HepG2 (cell line): Measurements from ENCODE around the gene FEM1B. TPM values are rescaled to one million over a fixed set of nuclear protein-coding genes. Genes with fewer than 3 reads are reported as not detected.

Experiments used
- ATAC-seq: fragments of 200-7000 bp; cut with Tn5 transposase; 3 replicates; pipeline ENCODE4 v1.9.1; 2020; ENCODE audit warnings: mild to moderate bottlenecking, moderate library complexity
- BruUV-seq: library from RNA; stranded (reverse); fragments of 400-500 nt; replicated peaks from 2 replicates; lab custom pipeline; 2021; lab: Mats Ljungman, UMichigan
- CTCF ChIA-PET: fragments of 300-600 bp; formaldehyde crosslinking; extraction: SDS; loops from one replicate; lab custom pipeline; 2021; ENCODE audit warnings: low total read pairs, inconsistent platforms, low intra/inter-chr PET ratio; lab: Yijun Ruan, JAX
- POLR2A ChIA-PET: fragments of 350-600 bp; sonication (Branson Sonifier 250); formaldehyde crosslinking; loops from one replicate; lab custom pipeline; 2020; ENCODE audit warnings: antibody characterized with exemption, inconsistent platforms; lab: Yijun Ruan, JAX
- DNase-seq: peaks from one replicate; pipeline ENCODE4 v3.0.0-alpha.2; 2015; ENCODE audit warnings: low spot score
- FAIRE-seq: peaks from 3 replicates; lab custom pipeline; 2011; peaks lifted over from hg19 to GRCh38; lab: Jason Lieb, UNC
- H2AFZ ChIP-seq: one replicate; pipeline ENCODE4 v1.6.1; 2011; ENCODE audit warnings: low read length, inconsistent platforms
- H3K27ac ChIP-seq: fragments of 300-600 bp; 3 replicates; pipeline ENCODE4 v1.8.0; 2011; ENCODE audit warnings: mixed run types, mild to moderate bottlenecking, mixed read lengths, low read length, inconsistent platforms; ENCODE audit not compliant: insufficient read depth; ENCODE audit errors: extremely low read length
- H3K27me3 ChIP-seq, 2 experiments: fragments of 200-600 bp in 1 of 2; 2 replicates in 1 of 2; 3 replicates in 1 of 2; pipeline versions ENCODE4 v1.6.0 to v1.8.0; 2011; ENCODE audit warnings: low read length in 2 of 2, mild to moderate bottlenecking in 2 of 2, moderate library complexity in 2 of 2, inconsistent platforms in 1 of 2; ENCODE audit not compliant: insufficient read depth in 2 of 2, control insufficient read depth in 1 of 2
- H3K36me3 ChIP-seq, 2 experiments: fragments of 200-600 bp in 1 of 2; replicated peaks in 1 of 2; 2 replicates in 1 of 2; 3 replicates in 1 of 2; pipeline versions ENCODE4 v1.5.1 to v1.8.0; 2011; ENCODE audit warnings: low read length in 2 of 2, inconsistent platforms in 1 of 2; ENCODE audit not compliant: insufficient read depth in 2 of 2, control insufficient read depth in 1 of 2
- H3K4me1 ChIP-seq: 2 replicates; pipeline ENCODE4 v1.5.1; 2012; ENCODE audit warnings: low read length, inconsistent platforms; ENCODE audit not compliant: insufficient read depth
- H3K4me2 ChIP-seq: 2 replicates; pipeline ENCODE4 v1.6.0; 2011; ENCODE audit warnings: low read depth, low read length, inconsistent platforms
- H3K4me3 ChIP-seq, 3 experiments: fragments of 200-600 bp in 1 of 3; sonication (generic), shearing (Covaris generic) in 1 of 3; replicated peaks in 1 of 3; 2 replicates each; pipeline ENCODE4 v1.5.1; 2011 to 2016; ENCODE audit warnings: low read length in 3 of 3, inconsistent platforms in 2 of 3, low read depth in 2 of 3, mild to moderate bottlenecking in 2 of 3, control low read depth in 1 of 3, mixed read lengths in 1 of 3; ENCODE audit not compliant: insufficient read depth in 1 of 3
- H3K79me2 ChIP-seq: one replicate; pipeline ENCODE4 v1.6.1; 2011; ENCODE audit warnings: low read length, inconsistent platforms; ENCODE audit not compliant: insufficient read depth
- H3K9ac ChIP-seq: 2 replicates; pipeline ENCODE4 v1.6.0; 2011; ENCODE audit warnings: mild to moderate bottlenecking, low read depth, low read length, inconsistent platforms; ENCODE audit not compliant: insufficient read depth
- H3K9me3 ChIP-seq: 2 replicates; pipeline ENCODE4 v1.5.1; 2012; ENCODE audit warnings: mild to moderate bottlenecking, low read length
- H4K20me1 ChIP-seq: 2 replicates; pipeline ENCODE4 v1.6.0; 2011; ENCODE audit warnings: inconsistent platforms, mild to moderate bottlenecking, low read length, moderate library complexity; ENCODE audit not compliant: insufficient read depth
- ASH2L ChIP-seq: fragments of 300-600, 200-600 bp; sonication (generic); IDR thresholded peaks from 2 replicates; pipeline ENCODE4 v1.7.0; 2017; ENCODE audit warnings: low read depth, mild to moderate bottlenecking, moderate library complexity, mixed read lengths, low read length; ENCODE audit not compliant: insufficient read length
- ATF1 ChIP-seq: IDR thresholded peaks from 2 replicates; pipeline ENCODE4 v1.6.1; 2016; ENCODE audit warnings: mild to moderate bottlenecking, control low read depth
- IRF1 ChIP-seq: sonication (generic); formaldehyde crosslinking; IDR thresholded peaks from 2 replicates; pipeline ENCODE4 v1.4.0; 2020; ENCODE audit warnings: low read depth, mild to moderate bottlenecking, missing genetic modification reagents
- KMT2A ChIP-seq: sonication (generic); formaldehyde crosslinking; IDR thresholded peaks from 2 replicates; pipeline ENCODE4 v1.4.0; 2020; ENCODE audit warnings: missing genetic modification reagents
- POLR2AphosphoS2 ChIP-seq: IDR thresholded peaks from 2 replicates; pipeline ENCODE4 v1.6.1; 2011; ENCODE audit warnings: low read depth, low read length, improper control_type of control experiment
- YEATS4 ChIP-seq: sonication (generic); formaldehyde crosslinking; IDR thresholded peaks from 2 replicates; pipeline ENCODE4 v1.4.0; 2020; ENCODE audit warnings: missing genetic modification reagents, borderline replicate concordance
- ZHX2 ChIP-seq, 2 experiments: sonication (generic) in 1 of 2; formaldehyde crosslinking in 1 of 2; IDR thresholded peaks; 2 replicates each; pipeline versions ENCODE4 v1.6.1 to v1.9.0; 2014 to 2022; ENCODE audit warnings: antibody characterized with exemption in 1 of 2, borderline replicate concordance in 1 of 2, inconsistent platforms in 1 of 2, low read depth in 1 of 2, missing genetic modification reagents in 1 of 2
- ZMYM3 ChIP-seq: sonication (generic); formaldehyde crosslinking; IDR thresholded peaks from 2 replicates; pipeline ENCODE4 v1.5.1; 2020; ENCODE audit warnings: mild to moderate bottlenecking, missing genetic modification reagents
- ZNF121 ChIP-seq: sonication (generic); formaldehyde crosslinking; IDR thresholded peaks from 2 replicates; pipeline ENCODE4 v1.5.0; 2020; ENCODE audit warnings: mild to moderate bottlenecking, missing genetic modification reagents
- ZNF292 ChIP-seq: sonication (generic); formaldehyde crosslinking; IDR thresholded peaks from 2 replicates; pipeline ENCODE4 v1.8.1; 2022; ENCODE audit warnings: mild to moderate bottlenecking, low read depth, missing genetic modification reagents, borderline replicate concordance
- ZNF781 ChIP-seq: sonication (generic); formaldehyde crosslinking; IDR thresholded peaks from 2 replicates; pipeline ENCODE4 v1.5.1; 2020; ENCODE audit warnings: borderline replicate concordance, mild to moderate bottlenecking, missing genetic modification reagents; ENCODE audit errors: not compliant biosample characterization
- WGBS: methylation state at CpG from one replicate; pipeline ENCODE4 v1.1.6; 2017; ENCODE audit warnings: low lambda C conversion rate; 5-methylcytosine and 5-hydroxymethylcytosine counted together
- in situ Hi-C: cut with HindIII; loops from 2 replicates; pipeline ENCODE4 v1.10.0; 2017; ENCODE audit warnings: low pct_unique_long_range_greater_than_20kb; ENCODE audit not compliant: extremely low pct_ligation_motif_present
- intact Hi-C: fragments of 100-400 bp; cut with micrococcal nuclease; formaldehyde crosslinking; loops from one replicate; pipeline ENCODE4 v1.10.0; 2022; ENCODE audit not compliant: unreplicated experiment
- polyA plus RNA-seq, 8 experiments: library from polyadenylated mRNA; depleted of rRNA in 3 of 8; stranded (reverse) in 7 of 8; unstranded in 1 of 8; fragments of >200 nt; fragmentation: Illumina TruSeq in 4 of 8; extraction: Trizol in 4 of 8; gene quantifications; 2 replicates each; pipeline versions ENCODE4 v1.2.1 to v1.2.3, GENCODE V29; 2011 to 2016; ENCODE audit warnings: low read depth in 4 of 8, missing spikeins in 1 of 8, mixed read lengths in 1 of 8; ENCODE audit not compliant: insufficient read depth in 1 of 8
- total RNA-seq, 5 experiments: library from RNA; depleted of rRNA; stranded (reverse); fragments of >200 nt; fragmentation: Illumina TruSeq; extraction: Trizol; gene quantifications; 2 replicates each; pipeline ENCODE4 v1.2.3, GENCODE V29; 2016; ENCODE audit warnings: low read depth in 1 of 5

Gene FEM1B
- total and polyA plus RNA-seq, 2 of the 13 experiments (the other 11 are each of a cell fraction or from before 2014, with no cell fraction given): 38.1 to 40.0 TPM

GRCh38 chr15:68298882-68299381 lies 21.4 kb downstream of the FEM1B start:
- Histone ChIP-seq H4K20me1 (no peaks in the 10 kb centered on the region), H3K4me2 (peak overlapping the region; percentile 76), H3K9ac (peak overlapping the region; percentile 35; the same call in 1 of the 2 replicates), H3K79me2 (no peaks in the 10 kb centered on the region), H3K27ac (peak overlapping the region; percentile 56), H3K36me3 (peaks cover 0 to 1% of the 10 kb centered on the region in 2 experiments; a peak in 1 of 5 replicates), H3K9me3 (no peaks in the 10 kb centered on the region), H3K4me1 (peaks cover 57% of the 10 kb centered on the region), H3K4me3 (peak overlapping the region in 2 of 3 experiments; percentile 36 to 39; a peak in 4 of 6 replicates), H2AFZ (peak overlapping the region; percentile 65), H3K27me3 (no peaks in the 10 kb centered on the region)
- intact Hi-C loops (no loop called here), in situ Hi-C loops (no loop called here)
- FAIRE-seq (peak; percentile 8), DNase-seq (no peak), ATAC-seq (peak; percentile 18; the same call in 2 of the 3 replicates)
- 12% methylated on average over 6 of the region's 6 CpGs for WGBS
- BruUV-seq: no TSS peak
- ChIA-PET POLR2A (interaction anchor here (4.2 kb wide), 1 partner anchor 21 kb away, joined by 51 read pairs; the partner anchor contains the start of gene FEM1B), CTCF (no interaction called here)
- TF ChIP-seq IRF1 (CRISPR knock-in tag) (peak; percentile 80; the same call in 1 of the 2 replicates), YEATS4 (peak; percentile 20; the same call in 1 of the 2 replicates), ZNF781 (CRISPR knock-in tag) (no peak), ZNF292 (CRISPR knock-in tag) (0 out of 2 replicates have a peak, but pooled peaks have one; percentile 41), KMT2A (CRISPR knock-in tag) (no peak), ASH2L (peak; percentile 23), ATF1 (CRISPR knock-in tag) (no peak), ZNF121 (CRISPR knock-in tag) (peak; percentile 93), ZMYM3 (CRISPR knock-in tag) (0 out of 2 replicates have a peak, but pooled peaks have one; percentile 29), ZHX2 (IDR thresholded peaks at IDR 0.05; ENCODE audit: low read depth) (no peak), ZHX2 (CRISPR knock-in tag; IDR thresholded peaks at IDR 0.05; ENCODE audit: borderline replicate concordance) (no peak), POLR2AphosphoS2 (no peak)
